AG08395 (cell line): ENCODE measurements around the gene NCKAP1.
A peak's percentile ranks its signal among the peaks of the same experiment; 100 is the strongest.
"Not testable (repeated sequence)": the region's sequence is repeated elsewhere in the genome, so short reads cannot be mapped to it uniquely, and the experiment has no call there.

Experiments used
- DNase-seq: peaks from one replicate; pipeline ENCODE4 v3.0.0; 2012; ENCODE audit warnings: mixed read lengths, low spot score

NCKAP1 gene

GRCh38 chr2:182906454-182906853 is 131.8 kb downstream of the NCKAP1 start:
- DNase-seq = no peak

- DNase-seq = no peak
Observed at GRCh38 chr2:182904844-182905243, 133.4 kb downstream of the NCKAP1 start.

GRCh38 chr2:182903566-182903965 is 134.7 kb downstream of the NCKAP1 start:
- DNase-seq = no peak

GRCh38 chr2:182901748-182902147 is 136.5 kb downstream of the NCKAP1 start:
- DNase-seq = no peak

GRCh38 chr2:182898718-182899117 is 139.5 kb downstream of the NCKAP1 start:
- no peak for DNase-seq

- peak; percentile 32 for DNase-seq
Observed at GRCh38 chr2:182897137-182897536, 141.1 kb downstream of the NCKAP1 start.

- DNase-seq = no peak
Observed at GRCh38 chr2:182895798-182896197, 142.5 kb downstream of the NCKAP1 start.

- no peak for DNase-seq
Observed at GRCh38 chr2:182895169-182895568, 143.1 kb downstream of the NCKAP1 start.

- DNase-seq = no peak
Observed at GRCh38 chr2:182894174-182894573, 144.1 kb downstream of the NCKAP1 start.

- no peak for DNase-seq
Observed at GRCh38 chr2:182893666-182894065, 144.6 kb downstream of the NCKAP1 start.

- not testable (repeated sequence) for DNase-seq
Observed at GRCh38 chr2:182893035-182893434, 145.2 kb downstream of the NCKAP1 start.

- no peak for DNase-seq
Observed at GRCh38 chr2:182891611-182892010, 146.6 kb downstream of the NCKAP1 start.

- DNase-seq = no peak
Observed at GRCh38 chr2:182890773-182891378, 147.4 kb downstream of the NCKAP1 start.

- no peak for DNase-seq
Observed at GRCh38 chr2:182890305-182890704, 148.0 kb downstream of the NCKAP1 start.

- DNase-seq = no peak
Observed at GRCh38 chr2:182887753-182888415, 150.4 kb downstream of the NCKAP1 start.

- DNase-seq = no peak
Observed at GRCh38 chr2:182887093-182887492, 151.2 kb downstream of the NCKAP1 start.

GRCh38 chr2:182885771-182886170 is 152.5 kb downstream of the NCKAP1 start:
- DNase-seq = no peak

GRCh38 chr2:182883451-182883850 is 154.8 kb downstream of the NCKAP1 start:
- no peak for DNase-seq

GRCh38 chr2:182880100-182880499 is 158.2 kb downstream of the NCKAP1 start:
- not testable (repeated sequence) for DNase-seq

- not testable (repeated sequence) for DNase-seq
Observed at GRCh38 chr2:182876653-182877052, 161.6 kb downstream of the NCKAP1 start.

- DNase-seq = no peak
Observed at GRCh38 chr2:182870227-182870626, 168.0 kb downstream of the NCKAP1 start.

- no peak for DNase-seq
Observed at GRCh38 chr2:182868054-182868796, 170.0 kb downstream of the NCKAP1 start.

GRCh38 chr2:182867426-182868053 is 170.7 kb downstream of the NCKAP1 start:
- peak; percentile 2 for DNase-seq
